ENCODE measurements around the gene IRAK3. TPM values are rescaled to one million over a fixed set of nuclear protein-coding genes. Genes with fewer than 3 reads are reported as not detected.

The IRAK3 gene
- total RNA-seq, 1 experiment from 2014 or later = 0.12 TPM

- ChIA-PET CTCF (no interaction called here), RAD21 (ENCODE audit: low non-redundant PET in 1 of 2, low total read pairs in 2 of 2, uncharacterized antibody in 2 of 2, unreplicated experiment in 2 of 2) (no interaction called here), POLR2A (interaction anchor here (1.4 kb wide), 1 partner anchor 103 kb away, joined by 3 read pairs; the partner anchor contains the start of gene TMBIM4)
- Histone ChIP-seq H3K9me3 (ENCODE audit: control insufficient read depth in 1 of 2, insufficient read depth in 1 of 2, low read depth in 1 of 2, low read length in 2 of 2) (no peaks in the 10 kb centered on the region), H3K27me3 (ENCODE audit: insufficient read depth, low read length) (no peaks in the 10 kb centered on the region), H3K9ac (ENCODE audit: low read length) (no peak overlapping the region), H3K9me2 (ENCODE audit: insufficient read depth) (no peaks in the 10 kb centered on the region), H3K4me2 (ENCODE audit: low read length) (no peak overlapping the region), H3K4me3 (replicated peaks in 1 of 2; ENCODE audit: low read depth in 1 of 2, low read length in 2 of 2) (no peak overlapping the region), H3K36me3 (ENCODE audit: control insufficient read depth in 1 of 2, insufficient read depth in 2 of 2, low read length in 2 of 2) (no peaks in the 10 kb centered on the region), H3K27ac (ENCODE audit: low read depth, low read length) (no peak overlapping the region), H3K79me2 (ENCODE audit: insufficient read depth, low read length) (no peaks in the 10 kb centered on the region), H3K4me1 (ENCODE audit: control insufficient read depth in 1 of 2, insufficient read depth in 2 of 2, low read length in 2 of 2) (no peaks in the 10 kb centered on the region), H2AFZ (ENCODE audit: low read depth, low read length, poor library complexity, severe bottlenecking) (no peak overlapping the region), H4K20me1 (ENCODE audit: insufficient read depth) (no peaks in the 10 kb centered on the region)
- DNase-seq (ENCODE audit: low read depth, low spot score) (no peak), ATAC-seq (no peak)
- no TSS peak for BruUV-seq (replicated peaks)
- intact Hi-C loops (cut with micrococcal nuclease) = no loop called here
- TF ChIP-seq RAD21 (IDR thresholded peaks at IDR 0.05; ENCODE audit: low read depth) (no peak), YY1 (IDR thresholded peaks at IDR 0.05; ENCODE audit: extremely low read depth, insufficient replicate concordance, low read depth, low read length) (no peak), CTCF (IDR thresholded peaks at IDR 0.05 in 2 of 3, conservative IDR thresholded peaks at IDR 0.05 in 1 of 3; ENCODE audit: borderline replicate concordance in 1 of 3, insufficient read depth in 1 of 3, low read depth in 2 of 3, low read length in 2 of 3) (no peak), ATF3 (IDR thresholded peaks at IDR 0.05) (no peak), ELF1 (IDR thresholded peaks at IDR 0.05; ENCODE audit: borderline replicate concordance, low read depth) (no peak), SIN3A (IDR thresholded peaks at IDR 0.05; ENCODE audit: low read depth) (no peak), POLR2A (IDR thresholded peaks at IDR 0.05; ENCODE audit: borderline replicate concordance, extremely low read depth, insufficient read depth, insufficient read length) (no peak), ZNF274 (IDR thresholded peaks at IDR 0.05; ENCODE audit: low read depth, low read length) (no peak), CEBPB (IDR thresholded peaks at IDR 0.05; ENCODE audit: low read depth) (no peak), ZFX (IDR thresholded peaks at IDR 0.05) (no peak), POLR2AphosphoS5 (IDR thresholded peaks at IDR 0.05; ENCODE audit: low read depth, low read length) (no peak), TCF7L2 (IDR thresholded peaks at IDR 0.05; ENCODE audit: borderline replicate concordance, extremely low read depth, insufficient read depth, insufficient read length) (no peak), REST (IDR thresholded peaks at IDR 0.05; ENCODE audit: low read depth) (no peak), EZH2phosphoT487 (IDR thresholded peaks at IDR 0.05; ENCODE audit: borderline replicate concordance) (no peak), EGR1 (IDR thresholded peaks at IDR 0.05; ENCODE audit: low read depth) (no peak), MAX (IDR thresholded peaks at IDR 0.05) (no peak)
Observed at GRCh38 chr12:66272650-66273049, 83.6 kb downstream of the IRAK3 start.
